GM21367 (cell line): ENCODE data around the gene EIF6.

Source experiments
- ATAC-seq: cut with Tn5 transposase; IDR thresholded peaks from one replicate; pipeline ENCODE4 v1.9.1; 2021; ENCODE audit not compliant: unreplicated experiment

The EIF6 gene

DNA sequence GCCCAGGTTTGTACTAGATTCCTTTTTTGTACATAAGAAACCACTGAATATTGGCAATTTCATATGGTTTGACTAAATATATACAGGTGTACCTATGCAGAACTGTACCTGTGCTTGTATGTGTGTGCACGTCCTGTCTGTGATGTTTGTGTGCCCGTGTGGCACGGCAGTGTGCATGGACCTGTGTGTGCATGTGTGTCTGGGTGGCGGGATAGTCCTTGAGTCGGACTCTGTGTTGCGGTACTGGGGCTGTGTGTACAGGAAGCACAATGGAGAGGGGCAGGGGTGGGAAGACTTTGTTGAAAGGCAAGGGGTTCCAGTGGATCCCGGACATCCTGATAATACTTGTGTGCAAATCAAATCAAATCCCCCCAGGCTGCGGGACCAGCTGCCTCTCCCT is 11.1 kb upstream of the EIF6 start:
- ATAC-seq: no peak

DNA sequence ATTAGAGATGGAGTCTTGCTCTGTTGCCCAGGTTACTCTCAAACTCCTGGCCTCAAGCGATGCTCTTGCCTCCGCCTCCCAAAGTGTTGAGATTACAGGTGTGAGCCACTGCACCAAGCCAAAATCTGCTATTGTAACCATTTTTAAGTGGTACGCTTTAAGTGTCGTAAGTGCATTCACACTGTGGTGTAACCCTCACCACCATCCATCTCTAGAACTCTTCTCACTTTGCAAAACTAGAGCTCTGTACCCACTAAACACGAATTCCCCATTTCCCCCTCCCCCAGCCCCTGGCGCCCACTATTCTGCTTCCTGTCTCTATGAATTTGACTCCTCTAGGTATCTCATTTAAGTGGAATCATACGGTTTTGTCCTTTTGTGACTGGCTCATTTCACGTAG is 10.5 kb upstream of the EIF6 start:
- ATAC-seq: no peak

DNA sequence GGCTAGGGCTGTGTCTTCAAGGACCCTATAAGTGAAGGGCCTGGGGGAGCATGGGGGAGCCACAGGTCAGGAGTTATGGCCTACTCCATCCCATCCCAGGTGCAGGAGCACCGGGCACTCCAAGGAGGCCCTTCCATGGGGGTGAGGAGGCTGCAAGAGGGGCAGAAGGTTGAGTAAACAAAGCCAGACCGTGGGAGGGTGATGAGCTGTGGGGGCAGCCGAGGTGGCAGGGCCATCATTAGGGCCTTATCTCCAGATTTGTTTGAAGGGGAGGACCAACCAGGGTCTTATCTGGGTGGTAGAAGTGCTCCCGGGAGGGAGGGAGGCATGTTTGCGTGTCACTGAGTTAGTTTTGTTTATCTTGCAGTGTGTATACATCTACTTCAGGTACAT is 9.7 kb upstream of the EIF6 start:
- ATAC-seq: no peak

DNA sequence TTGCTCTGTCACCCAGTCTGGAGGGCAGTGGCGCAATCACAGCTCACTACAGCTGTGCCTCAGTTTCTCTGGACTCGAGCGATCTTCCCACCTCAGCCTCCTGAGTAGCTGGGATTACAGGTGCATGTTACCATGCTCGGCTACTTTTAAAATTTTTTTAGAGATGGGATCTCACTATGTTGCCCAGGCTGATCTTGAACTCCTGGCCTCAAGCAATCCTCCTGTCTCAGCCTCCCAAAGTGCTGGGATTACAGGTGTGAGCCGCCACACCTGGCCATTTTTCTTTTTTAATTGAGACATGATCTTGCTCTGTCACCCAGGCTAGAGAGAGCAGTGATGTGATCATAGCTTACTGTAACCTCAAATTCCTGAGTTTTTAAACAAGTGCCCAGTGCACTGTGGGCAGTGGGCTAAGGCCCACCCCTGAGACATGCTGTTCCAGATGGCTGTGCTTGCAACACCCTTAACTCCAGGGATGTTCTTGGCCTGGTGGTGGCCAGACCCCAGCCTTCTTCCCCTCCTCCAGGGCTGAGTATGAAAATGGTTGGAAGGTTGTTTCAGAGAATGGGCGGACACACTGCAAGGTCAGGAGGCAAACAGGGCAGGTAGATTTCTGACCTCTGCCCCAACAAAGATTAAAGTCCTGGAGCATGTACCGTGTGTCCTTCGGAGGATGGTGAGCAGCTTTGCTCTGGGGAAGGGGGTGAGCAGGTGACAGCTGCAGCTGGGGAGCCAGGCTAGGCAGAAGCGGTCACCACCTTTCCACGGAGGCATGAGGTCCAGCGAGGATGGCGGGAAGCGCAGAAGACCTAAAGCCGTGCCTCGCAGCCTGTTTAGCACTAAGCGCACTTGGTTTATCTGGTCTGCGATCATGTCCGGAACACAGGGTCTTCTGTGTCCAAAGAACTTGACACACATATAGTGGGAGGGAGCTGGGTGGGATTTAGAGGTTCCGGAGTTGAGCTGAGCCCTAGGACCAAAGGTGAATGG is 9.0 kb upstream of the EIF6 start:
- no peak for ATAC-seq

DNA sequence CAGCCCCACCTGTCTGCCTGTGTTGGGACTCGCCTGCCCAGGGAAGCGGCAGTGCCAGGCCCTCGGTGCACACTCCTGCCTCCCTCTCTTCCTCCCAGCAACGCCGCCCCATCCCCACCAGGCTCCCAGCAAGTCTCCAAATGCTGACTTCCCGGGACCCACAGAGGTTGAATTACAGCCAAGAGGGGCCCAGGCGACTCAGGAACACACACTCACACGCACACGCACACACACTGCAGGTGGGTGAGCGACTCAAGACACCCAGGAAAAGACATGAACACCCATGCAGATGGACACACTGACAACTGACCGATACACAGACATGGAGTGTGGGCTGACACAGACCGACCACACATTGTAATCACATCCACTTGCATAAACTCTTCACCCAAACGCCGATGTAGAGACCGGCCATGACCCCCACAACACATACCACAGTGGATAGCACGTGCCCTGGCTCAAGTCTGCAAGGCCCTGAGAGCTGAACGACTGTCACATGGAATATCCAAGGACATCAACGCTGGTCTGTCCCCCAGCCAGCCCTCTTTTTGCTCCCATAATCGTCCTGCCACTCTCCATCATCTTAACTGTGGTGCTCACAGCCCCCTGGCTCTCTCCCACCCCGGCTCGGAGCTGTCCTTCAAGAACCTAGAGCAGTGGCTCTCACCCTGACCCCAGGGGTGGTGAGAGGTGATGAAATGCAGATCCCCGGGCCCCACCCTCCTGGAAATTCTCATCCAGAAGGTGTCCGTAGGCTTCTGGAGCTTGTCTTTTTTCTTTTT is 8.1 kb upstream of the EIF6 start:
- no peak for ATAC-seq

DNA sequence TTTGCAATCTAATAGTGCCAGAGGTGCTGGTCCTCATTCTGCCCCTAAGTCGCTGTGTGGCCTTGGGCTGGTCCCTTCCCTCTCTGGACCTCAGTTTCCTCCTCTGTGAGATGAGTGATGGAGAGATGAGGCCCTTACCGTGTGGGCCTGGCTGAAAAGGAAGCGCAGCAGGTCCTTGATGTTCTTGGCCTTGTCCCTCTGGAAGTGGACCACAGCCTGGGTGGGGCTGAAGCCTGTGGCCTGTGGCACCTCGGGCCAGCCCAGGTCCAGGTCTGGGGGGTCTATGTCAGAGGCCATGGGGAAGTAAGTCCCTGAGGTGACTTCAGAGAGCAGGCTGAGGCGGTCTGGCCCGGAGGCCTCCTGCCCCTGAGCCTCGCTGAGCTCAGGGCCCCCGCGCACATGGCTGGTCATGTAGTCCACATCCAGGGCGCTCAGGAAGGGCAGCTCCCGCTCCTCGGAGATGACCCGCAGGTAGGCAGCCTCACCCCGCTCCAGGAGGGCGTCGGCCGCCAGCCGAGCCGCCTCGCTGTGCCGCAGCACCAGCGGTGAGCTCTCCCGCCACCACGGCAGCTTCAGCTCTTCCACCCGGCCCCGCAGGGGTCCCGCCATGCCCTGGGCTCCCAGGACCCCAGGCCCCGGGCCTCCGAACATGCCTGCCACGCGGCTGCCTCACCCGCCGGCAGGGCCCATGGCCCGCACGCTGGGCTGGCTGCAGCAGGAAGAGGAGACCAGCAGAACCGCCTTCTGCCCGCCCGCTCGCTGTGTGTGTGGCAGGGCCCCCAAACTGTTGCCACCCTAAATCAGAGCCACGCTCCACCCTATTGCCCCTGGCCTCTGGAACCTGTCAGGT is 7.3 kb upstream of the EIF6 start, which contains the start of gene FAM83C:
FAM83C (minus strand) TSS at position 772 of the 850 bp plus-strand sequence; CDS start at position 651, 121 bp downstream.
- no peak for ATAC-seq

DNA sequence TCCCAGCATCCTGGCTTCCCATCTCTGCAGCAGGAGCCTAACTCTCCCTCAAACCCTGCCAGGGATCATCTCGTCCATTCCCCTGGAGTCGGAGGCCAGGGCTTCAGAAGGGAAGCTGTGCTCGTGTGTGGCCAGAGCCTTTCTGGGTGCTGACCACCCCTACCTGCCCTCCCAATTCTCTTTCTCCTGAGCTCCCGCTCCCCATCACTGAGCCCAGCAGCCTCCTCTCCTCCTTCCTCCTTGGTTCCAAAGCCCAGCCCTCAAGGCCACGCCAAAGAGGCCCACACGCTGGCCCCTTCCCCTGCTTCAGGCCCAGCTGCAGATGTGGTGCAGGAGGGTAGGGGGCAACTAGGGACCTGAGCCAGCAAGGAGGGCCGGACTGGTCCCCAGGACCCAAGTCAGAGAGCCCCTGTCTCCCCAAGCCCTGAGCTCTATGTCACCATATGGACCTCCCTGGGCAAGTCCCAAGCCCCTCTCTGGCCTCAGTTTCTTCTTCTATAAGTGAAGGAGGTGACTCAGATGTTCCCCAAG is 6.4 kb upstream of the EIF6 start:
- no peak for ATAC-seq

DNA sequence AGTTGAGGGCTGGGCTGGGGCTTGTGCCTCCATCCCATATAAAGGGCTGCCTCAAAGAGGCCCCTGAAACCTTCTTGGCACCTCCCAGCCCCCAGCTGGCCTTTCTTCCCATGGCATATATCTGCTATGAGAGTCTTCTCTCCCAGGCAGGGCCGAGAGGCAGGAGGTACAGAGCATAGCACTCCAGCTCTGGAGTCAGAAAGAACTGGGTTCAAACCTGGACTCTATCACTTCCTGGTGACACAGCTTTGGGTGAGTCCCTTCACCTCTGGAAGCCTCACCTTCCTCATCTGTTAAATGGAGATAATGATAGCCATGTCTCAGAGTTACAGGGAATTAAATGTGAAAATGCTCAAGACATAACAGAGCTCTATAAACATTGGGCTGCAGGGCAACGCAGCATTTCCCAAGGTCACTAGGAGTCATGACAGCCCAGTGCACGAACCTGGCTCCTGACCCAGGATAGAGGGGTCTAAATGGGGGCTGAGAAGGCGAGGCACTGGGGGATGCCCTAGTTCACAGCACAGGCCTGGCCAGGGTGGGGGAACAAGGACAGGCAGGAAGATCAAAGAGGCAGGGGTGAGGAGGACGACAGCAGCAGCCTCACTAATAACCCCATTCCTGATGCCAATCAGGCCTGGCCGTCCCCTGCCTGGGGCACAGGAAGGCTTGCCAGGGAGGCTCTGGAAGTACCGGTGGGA is 5.8 kb upstream of the EIF6 start:
- no peak for ATAC-seq

DNA sequence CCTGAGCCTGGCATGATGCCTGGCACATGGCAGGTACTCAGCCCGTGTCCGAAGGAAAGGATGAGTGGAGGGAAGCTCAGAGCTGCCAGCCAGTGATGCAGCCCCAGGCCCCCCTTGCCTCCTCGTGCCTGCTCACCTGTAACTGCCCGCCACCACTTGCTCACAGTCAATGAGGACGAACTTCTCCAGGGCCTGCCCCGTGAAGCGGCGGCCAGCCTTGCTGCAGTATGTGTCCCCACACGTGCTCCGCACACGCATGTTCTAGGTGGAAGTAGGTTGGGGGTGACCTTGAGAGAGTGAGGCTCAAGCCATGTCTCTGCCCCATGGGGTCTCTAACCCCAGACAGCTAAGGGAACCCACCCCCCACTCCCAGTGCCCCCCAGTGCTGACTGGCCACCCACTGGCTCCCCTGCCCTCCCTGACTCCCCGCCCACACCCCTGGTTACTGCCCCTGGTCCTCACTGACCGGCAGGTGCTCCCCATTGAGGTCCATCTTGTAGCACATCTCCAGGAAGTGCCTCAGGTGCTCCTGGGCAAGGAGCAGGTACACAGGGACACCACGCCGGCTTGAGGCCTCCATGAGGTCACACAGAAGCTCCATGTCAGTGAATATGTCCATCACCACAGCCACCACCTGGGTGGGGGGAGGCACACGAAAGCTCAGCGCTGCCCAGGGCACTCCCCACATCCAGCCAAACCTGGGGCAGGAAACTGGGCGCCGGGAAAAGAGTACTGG is 3.9 kb upstream of the EIF6 start:
- ATAC-seq: no peak

DNA sequence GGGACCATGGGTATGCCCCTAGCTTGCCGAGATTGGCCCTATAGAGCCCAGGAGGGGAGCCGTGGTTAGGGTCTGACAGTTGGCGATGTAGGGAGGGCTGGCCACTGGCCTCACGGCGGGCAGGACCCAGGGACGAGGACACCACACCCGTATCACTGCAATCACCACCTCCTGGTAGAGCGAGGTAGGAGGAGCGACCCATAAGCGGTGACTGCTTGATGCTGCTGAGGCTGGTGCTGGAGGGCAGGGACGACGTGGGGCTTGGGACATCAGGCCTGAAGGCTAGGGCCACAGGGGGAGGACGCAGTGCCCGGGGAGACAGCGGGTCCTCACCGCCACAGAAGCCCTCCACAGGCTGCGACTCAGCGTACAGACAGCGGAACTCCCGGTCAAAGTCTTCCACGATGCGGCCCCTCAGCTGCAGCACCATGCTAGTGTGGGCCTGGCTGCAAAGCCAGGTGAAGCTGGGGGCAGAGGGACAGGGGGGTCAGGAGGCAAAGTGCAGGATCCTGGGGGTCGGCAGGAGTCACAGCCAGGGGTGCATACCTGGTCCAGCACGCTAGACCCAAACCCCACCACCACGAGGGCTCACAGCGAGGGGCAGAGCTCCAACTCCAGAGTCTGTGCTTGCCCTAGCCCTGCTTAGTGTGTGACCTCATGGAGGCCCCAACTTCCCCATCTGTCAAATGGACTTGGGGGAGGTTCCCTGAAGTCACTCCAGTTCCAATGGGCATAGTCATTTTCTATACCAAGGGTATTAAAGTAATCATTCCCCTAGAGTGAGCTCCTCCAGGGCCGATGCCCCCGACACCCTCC is 3.1 kb upstream of the EIF6 start:
- no peak for ATAC-seq

DNA sequence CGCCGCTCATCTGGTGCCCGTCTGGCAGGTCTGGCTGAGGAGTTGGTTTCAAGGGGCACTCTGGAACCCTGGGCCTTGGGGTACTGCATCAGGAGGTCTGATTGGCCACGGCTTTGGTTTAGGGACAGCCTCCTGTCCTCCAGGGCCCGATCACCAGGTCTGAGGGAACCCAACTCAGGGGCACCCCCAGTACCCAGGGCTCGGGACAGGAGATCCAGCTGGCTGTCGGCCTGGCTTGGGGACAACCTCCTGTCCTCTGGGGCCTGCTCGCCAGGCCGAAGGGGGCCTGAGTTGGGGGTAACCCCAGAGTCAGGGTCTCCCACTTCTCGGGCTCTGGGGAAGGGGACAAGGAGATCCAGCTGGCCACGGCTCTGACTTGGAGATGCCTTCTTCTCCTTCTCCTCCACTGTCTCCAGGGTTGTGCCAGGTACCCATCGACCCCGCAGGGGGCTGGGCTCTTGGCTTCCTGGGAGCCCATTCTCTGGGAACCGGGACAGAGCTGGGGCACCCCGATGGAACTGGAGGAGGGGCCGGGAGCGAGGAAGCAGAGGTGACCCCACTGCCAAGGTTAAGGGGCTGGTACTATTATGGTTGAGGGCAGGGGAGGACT is 2.4 kb upstream of the EIF6 start:
- ATAC-seq: no peak

DNA sequence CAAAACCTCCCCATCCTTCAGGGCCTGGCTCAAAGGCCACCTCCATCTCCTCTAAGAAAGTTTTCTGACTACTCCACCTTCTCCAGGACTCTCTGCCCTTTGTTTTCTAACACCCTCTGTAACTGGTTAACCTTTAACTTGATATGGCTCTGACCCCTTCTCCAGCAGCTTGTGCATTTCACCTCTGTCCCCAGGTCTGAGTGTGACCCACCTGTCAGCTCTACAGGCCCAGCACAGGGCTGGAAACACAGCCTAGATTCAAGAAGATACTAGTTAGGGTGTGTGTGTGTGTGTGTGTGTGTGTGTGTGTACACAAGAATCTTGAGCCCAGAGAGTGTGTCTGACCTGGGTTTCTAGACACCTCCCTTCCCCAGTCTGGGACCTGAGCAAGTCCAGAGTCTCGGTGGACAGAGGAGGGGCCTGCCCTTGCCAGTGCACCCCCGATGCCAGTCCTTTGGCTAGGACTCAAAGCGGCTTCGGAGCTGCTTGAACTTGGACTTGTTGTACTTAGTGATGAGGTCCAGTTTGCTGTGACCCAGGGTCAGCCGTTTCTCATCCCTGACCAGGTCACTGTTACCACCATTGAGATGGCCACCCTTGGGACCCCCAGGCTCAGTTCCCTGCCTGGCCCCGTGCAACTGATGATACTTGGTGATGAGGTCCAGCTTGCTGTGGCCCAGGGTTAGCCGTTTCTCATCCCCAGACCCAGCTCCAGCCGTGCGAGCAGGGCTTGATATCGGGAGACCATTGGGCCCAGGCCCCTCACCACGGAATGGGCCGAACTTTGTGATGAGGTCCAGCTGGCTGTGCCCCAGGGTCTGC is 1.7 kb upstream of the EIF6 start:
- no peak for ATAC-seq

DNA sequence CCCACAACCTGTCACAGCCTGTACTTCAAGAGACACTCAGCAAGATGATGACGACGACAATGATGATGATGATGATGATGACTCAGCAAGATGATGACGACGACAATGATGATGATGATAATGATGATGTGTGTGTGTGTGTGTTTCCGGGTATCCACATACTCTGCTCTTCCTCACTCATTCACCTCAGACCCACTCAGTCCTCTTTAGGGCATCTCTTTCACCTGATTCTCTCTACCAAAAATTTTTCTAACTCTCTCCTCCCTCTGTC is 1.2 kb upstream of the EIF6 start:
- no peak for ATAC-seq

DNA sequence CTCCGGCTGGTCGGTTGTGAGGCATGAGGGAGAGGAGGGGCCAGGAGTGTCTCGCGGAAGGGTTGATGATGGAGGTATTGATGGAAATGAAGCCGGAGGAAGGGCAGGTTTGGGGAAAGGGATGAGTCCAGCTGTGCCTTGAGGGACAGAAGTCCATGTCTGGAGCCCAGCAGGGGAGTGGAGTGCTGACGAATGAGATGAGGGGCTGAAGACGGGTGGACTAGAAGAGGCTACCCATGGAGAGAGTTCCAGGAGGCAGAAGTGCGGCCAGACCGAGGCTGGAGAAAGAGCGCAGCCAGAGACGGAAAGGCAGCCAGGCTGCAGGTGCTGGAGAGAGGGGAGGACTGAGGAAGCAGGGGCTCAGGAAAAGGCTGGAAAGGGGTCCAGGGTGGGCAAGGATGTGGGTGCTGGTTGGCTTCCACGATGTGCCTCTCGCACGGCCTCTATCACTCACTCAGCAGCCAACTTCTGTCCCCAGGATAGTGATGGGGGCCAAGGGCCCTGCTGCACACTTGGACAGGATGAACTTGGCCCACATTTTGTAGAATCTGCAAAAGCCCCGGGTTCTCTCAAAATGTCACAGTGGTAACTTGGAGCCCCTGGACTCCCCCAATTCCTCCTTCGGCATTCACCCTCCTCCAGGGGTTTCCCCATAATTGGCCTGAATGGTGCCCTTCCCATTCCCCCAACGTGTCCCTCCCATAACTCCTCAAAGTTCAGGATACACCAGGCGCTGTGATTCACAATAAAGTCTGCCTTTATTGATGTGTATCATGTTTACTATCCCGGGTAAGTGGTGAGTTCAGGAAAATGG is 627 bp upstream of the EIF6 start:
- no peak for ATAC-seq

DNA sequence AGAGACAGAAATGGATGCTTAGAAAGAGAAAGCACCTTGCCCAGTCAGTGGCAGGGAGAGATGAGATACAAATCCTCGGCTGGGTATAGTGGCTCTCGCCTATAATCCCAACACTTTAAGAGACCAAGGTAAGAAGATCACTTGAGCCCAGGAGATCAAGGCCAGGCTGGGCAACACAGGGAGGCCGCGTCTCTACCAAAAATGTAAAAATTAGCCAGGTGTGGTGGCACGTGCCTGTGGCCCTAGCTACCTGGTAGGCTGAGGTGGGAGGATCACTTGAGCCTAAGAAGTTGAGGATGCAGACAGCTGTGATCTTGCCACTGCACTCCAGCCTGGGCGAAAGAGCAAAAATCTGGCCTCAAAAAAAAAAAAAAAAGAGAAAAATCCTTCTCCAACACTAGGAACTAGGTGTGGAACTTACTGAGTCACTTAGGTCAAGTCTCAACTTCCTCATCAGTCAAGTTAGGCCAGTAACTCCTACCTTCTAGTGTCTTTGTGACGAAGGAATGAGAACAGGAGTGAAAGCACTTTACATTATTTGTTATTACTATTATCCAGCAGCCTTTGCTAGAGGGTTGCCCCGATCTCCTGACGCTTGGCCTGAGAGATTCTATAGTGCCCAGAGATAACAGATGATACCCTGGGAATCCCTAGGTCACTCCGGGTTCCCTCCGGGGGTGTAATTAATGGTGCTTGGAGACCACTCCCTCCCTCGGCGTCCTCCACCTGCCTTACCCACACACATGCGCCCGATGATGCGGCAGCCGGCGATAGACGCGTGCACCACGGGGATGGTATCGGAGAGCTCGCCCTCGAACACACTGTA is 918 bp downstream of the EIF6 start:
- no peak for ATAC-seq

DNA sequence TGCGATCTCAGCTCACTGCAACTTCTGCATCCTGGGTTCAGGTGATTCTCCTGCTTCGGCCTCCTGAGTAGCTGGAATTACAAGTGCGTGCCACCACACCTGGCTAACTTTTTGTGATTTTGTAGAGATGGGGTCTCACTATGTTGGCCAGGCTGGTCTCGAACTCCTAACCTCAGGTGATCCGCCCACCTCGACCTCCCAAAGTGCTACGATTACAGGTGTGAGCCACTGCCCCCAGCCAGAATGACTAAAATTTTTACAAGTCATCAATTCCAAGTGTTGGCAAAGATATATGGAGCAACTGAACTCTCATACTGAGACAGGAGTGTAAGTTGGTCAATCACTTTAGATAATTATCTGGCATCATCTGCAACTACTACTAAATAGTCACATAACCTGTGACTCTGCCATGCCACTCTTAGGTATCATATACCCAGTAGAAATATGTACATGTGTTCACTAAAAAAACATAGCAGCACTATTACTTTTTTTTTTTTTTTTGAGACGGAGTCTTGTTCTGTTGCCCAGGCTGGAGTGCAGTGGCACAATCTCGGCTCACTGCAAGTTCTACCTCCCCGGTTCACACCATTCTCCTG is 3.0 kb downstream of the EIF6 start:
- no peak for ATAC-seq
